IPS-NIHi7 (cell line): ENCODE results near the gene CSGALNACT2.
"Not testable (repeated sequence)": the region's sequence is repeated elsewhere in the genome, so short reads cannot be mapped to it uniquely, and the experiment has no call there.

ENCODE experiments used
- DNase-seq: peaks from one replicate; pipeline ENCODE4 v3.0.0; 2012; ENCODE audit warnings: mixed read lengths; ENCODE audit errors: extremely low spot score

CSGALNACT2 gene, protein sequence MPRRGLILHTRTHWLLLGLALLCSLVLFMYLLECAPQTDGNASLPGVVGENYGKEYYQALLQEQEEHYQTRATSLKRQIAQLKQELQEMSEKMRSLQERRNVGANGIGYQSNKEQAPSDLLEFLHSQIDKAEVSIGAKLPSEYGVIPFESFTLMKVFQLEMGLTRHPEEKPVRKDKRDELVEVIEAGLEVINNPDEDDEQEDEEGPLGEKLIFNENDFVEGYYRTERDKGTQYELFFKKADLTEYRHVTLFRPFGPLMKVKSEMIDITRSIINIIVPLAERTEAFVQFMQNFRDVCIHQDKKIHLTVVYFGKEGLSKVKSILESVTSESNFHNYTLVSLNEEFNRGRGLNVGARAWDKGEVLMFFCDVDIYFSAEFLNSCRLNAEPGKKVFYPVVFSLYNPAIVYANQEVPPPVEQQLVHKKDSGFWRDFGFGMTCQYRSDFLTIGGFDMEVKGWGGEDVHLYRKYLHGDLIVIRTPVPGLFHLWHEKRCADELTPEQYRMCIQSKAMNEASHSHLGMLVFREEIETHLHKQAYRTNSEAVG

DNA sequence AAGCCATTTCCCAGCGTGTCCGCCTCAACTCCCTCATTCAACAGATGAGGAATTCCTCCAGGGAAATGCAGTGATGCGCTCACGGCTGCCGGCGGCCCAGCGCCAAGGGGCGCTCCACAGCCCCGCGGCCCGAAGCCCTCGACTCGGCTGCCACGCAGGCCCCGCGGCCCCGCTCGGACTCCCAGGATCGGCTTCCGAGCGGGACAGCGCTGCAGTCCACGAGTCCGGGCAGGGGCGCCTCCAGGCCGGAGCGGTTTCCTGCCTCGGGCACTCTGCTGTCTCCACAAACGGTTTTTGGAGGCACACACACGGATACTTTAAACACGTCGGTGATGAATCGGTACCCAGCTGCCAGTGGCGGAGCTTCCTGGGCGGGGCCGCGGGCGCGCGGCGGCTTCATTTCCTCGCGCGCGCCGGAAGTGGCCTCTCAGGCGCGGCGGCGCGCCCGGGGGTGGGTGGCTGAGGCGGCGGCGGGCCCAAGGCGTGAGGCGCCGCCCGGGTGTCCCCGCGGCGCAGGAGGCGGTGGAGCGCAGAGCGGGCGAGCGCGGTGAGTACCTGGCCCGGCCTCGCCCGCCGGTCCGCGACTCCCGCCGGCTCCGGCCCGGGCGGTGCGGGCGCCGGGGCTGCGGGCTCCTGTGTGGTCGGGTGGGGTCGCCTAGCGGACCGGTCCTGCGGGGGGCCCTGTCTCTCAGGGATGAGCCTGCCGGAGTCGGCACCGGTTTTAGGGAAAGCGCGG lies at the start of gene CSGALNACT2:
TSS of gene CSGALNACT2 (plus strand) at position 425 of the 736 bp plus-strand sequence. CDS start 16,705 bp downstream, outside the sequence.
- peak; percentile 84 for DNase-seq

DNA sequence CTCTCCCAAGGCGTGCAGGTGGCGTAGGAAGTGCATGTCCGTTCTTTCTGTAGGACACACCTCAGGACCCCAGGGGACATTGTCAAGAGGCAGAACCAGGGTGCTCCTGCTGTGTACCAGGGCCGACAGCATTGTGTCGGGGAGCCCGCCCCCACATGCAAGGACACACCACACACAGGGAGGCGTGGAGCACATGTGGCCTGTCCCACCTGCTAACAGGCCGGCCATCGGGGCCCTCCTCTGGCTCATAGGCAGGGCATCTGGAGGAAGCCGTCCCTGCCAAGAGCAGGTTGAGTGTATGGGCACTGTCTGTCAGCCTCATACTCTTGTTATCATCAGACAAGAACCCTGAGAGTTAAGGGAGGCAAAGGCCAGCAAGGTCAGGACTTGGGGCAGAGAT lies 48.7 kb upstream of the CSGALNACT2 start:
- DNase-seq, result no peak

DNA sequence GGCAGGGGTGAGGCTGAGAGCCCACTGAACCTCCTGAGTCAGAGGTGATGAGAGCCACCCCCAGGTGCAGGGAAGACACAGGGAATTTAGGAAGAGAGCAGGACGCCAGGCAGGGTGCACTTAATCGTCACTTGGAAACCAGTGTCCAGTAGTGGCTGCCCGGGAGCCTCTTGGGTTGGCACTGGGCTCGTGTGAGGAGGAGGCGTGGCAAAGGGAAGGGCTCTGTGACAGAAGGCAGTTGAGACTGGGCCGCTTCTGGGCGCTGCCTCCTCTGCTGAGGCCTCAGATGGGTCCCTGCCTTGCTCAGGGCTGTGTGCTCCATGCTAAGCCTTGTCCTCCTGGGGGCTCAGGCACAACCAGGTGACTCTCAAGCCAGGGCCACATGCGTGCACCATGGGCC lies 48.1 kb upstream of the CSGALNACT2 start:
- no peak for DNase-seq

DNA sequence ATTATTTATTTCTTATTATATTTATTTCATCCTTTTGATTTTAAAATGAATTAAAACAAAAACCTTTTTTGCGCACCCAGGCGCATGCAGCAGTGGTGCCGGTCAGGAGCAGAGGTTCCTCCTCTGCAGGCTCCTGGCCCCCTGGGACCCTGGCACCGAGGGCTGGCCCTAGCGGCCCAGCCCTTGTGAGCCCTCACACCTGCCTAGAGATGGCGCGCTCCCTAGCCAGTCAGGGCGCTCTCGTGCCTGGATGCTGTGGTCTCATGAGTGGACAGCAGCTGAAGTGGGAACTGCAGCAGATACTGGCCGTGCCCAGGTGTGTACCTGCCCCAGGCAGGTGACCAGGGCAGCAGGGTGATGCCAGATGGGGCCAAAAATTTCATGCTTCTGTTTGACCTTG lies 47.6 kb upstream of the CSGALNACT2 start:
- DNase-seq, result no peak

DNA sequence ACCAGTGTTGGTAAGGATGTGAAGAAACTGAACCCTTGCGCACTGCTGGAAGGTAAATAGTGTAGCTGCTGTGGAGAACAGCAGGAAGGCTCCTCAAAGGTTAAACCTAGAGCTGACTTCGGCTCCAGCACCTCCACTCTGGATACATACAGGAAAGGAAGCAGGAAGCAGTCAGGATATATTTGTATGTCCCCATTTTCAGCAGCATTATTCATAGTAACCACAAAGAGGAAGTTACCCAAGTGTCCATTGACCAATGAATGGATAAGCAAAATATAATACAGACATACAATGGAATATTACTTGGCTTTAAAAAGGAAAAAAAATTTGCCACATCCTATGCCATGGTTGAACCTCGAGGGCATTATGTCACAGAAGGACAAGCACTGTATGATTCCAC lies 46.4 kb upstream of the CSGALNACT2 start:
- DNase-seq, result no peak

DNA sequence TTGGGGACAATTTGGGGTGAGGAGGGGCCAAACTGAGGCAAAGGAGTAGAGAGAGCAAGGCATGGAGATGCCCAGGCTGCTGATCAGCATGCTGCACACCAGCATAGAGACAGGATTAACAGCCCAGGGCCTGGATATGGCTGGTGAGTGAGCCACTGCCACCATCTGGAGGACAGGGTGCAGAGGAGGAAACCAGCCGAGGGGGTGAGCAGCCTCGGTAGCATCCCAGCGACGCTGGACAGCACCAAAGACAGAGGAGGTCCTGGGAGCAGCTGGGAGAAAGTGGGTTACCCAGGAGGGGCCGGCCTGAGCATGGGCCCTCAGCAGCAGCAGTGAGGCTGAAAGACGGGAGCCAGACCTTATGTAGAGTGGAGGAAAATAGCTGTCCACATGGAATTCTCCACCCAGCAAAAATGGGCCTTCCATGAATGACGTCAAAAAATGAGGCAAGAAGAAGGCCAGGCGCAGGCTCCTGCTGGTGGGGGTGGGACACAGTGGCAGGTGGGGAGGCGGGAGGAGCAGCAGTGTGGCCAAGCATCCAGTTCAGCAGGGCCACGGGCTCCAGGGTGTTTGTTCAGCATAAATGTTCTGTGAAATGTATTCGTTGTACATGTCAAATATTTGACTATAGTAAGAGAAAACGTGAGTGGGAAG lies 44.7 kb upstream of the CSGALNACT2 start:
- peak; percentile 81 for DNase-seq

DNA sequence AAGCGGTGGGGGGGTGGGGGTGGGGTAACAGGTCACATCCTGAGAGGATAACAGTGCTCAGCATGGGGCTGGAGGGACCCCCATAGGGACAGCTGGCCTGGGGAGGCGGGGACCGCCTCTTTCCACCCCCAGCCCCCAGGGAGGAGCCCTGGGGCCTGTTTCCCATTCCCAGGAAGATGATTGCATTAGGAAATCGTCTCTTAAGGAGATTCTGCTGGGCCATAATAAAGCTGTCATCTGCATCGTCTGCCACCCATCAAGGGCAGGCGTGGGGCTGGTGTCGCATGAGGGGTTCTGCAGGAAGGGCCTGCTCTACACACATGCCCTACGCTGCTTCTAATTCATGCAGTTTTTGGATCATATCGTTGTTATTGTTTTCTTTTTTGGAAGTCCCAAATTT lies 44.2 kb upstream of the CSGALNACT2 start:
- DNase-seq, result no peak

DNA sequence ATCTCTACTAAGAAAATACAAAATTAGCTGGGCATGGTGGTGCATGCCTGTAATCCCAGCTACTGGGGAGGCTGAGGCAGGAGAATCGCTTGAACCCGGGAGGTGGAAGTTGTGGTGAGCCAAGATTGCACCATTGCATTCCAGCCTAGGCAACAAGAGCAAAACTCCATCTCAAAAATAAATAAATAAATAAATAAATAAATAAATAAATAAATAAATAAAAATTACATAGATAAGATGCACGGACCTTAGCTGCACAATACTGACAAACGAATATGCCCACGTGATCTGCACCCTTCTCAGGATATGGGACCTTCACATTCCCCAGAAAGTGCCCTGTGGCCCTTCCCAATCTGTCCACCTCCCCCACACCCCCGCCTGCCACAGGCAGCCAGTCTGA lies 38.9 kb upstream of the CSGALNACT2 start:
- DNase-seq, result not testable (repeated sequence)

DNA sequence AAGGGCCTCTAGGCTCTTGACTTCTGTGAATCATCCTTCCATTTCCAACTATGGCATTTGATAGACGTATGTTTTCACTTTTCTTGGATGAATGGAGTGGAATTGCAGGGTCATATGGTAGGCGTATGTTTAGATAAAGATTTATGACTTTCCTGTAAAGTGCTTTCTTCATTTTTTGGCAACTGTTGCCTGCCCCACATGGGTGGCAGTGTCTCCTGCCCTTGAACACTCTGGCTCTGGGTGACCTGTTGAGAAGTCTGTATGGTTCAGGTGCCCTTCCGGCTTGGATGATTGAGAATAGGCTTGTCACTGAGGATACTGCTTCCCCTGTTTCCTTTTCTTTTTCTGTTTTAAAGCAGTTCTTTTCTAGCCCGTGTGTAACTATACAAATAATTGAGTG lies 38.3 kb upstream of the CSGALNACT2 start:
- no peak for DNase-seq

DNA sequence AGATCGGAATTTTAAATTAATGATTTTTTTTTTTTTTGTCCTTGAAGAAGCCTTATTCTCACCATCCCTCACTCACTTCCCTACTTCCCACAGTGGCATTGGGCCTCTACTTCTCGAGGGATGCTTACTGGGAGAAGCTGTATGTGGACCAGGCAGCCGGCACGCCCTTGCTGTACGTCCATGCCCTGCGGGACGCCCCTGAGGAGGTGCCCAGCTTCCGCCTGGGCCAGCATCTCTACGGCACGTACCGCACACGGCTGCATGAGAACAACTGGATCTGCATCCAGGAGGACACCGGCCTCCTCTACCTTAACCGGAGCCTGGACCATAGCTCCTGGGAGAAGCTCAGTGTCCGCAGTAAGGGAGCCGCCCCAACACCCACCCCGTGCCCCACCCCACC lies 37.9 kb upstream of the CSGALNACT2 start:
- DNase-seq, result no peak

DNA sequence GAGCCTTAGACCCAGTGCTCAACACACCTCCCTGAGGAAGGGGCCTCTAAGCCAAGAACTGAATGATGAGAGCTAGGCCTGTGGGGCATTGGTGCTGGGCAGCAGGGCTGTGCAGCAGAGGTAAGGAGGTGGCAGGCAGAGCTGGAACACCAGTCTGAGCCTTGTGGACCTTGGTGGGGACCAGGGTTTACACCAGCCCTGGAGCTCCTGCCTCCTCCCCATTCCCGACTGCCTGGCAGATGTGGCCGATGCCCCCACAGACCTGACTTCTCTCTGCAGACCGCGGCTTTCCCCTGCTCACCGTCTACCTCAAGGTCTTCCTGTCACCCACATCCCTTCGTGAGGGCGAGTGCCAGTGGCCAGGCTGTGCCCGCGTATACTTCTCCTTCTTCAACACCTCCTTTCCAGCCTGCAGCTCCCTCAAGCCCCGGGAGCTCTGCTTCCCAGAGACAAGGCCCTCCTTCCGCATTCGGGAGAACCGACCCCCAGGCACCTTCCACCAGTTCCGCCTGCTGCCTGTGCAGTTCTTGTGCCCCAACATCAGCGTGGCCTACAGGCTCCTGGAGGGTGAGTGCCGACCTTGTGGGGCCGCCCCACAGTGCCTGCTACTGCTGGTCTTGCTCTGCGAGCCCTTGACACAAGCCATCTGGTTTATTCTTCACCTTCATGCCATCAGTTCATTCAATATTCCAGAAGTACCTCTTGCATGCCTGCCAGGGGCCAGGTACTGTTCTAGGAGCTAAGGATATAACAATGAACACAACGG lies 36.0 kb upstream of the CSGALNACT2 start:
- DNase-seq, result no peak

DNA sequence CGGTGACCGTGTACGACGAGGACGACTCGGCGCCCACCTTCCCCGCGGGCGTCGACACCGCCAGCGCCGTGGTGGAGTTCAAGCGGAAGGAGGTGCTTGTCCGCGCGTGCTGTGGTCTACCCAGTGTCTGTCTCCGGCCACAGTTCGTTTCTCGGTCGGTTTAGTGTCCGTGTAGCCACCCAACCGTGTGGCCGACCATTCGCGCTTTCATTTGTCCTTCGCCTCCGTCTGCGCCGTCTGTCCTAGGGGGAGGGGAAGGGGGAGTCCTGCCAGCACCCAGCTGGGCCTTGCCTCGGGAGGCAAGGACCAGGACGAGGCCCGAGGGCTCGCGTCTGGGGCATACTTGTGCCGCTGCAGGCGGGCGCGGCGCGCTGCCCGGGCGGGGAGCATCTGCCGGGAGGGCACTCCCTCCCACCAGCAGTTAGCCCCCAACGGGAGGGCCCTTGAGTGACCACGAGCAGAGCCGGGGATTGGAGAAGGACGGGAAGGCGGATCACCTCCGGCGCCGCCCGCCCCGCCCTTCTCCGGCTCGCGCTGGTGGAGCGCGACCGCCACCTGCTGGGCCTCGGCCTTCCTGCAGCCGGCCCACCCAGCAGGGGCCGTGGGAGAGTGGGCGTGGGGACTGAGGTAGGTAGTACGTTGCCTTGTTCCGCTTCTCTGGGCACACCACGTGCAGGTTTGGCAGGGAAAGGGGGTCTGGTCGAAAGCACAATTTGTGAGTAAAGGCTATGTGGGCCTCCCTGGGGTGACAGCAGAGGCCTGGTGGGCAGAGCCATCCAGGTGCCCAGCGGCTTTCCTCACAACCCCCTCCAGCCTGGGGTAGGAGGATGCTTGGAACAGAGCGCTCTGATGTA lies 32.9 kb upstream of the CSGALNACT2 start:
- peak; percentile 95 for DNase-seq

DNA sequence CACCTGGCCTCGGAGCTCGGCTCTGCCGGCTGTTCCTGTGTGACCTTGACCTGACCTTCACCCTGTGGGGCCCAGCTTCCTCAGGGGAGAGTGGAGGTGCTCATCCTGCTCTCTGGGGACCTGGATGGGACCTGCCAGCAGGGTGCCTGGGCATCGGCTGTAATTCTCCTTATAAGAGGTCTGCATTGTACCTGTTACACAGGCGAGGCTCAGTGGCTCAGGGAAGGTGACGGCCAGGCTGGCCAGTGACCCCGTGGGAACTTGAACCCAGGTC lies 32.4 kb upstream of the CSGALNACT2 start:
- DNase-seq, result no peak

DNA sequence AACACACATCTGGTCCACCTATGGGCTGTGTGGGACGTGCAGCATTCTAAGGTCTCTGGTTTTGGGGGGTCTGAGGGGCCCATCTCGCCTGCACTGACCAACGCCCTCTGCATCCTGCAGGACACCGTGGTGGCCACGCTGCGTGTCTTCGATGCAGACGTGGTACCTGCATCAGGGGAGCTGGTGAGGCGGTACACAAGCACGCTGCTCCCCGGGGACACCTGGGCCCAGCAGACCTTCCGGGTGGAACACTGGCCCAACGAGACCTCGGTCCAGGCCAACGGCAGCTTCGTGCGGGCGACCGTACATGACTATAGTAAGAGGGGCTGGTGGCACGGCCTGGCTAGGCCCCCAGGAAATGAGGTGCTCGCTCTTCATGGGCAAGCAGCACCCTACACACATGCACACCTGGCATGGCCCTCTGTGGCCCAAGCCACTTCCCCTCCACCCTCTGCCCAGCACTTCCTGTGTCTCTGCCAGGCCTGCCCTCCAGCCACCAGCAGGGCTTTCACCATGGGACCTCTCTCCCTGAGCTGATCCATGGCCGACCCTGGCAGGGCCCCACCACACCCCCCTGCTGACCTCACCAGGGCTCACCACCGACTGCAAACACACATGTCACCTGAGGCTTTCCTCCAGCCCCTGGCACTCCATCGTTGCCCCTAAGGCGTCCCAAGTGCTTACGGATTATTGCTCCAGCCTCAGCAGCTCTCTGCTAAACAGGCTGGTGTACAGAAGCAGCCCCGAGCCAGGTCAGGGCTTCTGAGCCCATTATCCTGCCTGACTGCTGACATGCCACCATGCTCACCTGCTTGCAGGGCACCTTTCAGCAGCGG lies 31.8 kb upstream of the CSGALNACT2 start:
- no peak for DNase-seq

DNA sequence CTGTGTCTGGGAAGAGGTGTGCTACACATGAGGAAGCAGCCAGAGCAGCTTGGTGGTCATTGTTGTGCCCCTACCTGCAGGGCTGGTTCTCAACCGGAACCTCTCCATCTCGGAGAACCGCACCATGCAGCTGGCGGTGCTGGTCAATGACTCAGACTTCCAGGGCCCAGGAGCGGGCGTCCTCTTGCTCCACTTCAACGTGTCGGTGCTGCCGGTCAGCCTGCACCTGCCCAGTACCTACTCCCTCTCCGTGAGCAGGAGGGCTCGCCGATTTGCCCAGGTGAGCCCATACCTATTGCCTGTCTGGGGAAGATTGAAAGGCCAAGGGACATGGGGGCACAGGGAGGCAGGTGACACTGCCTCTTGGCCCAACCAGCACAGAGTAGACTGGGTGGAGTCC lies 29.3 kb upstream of the CSGALNACT2 start:
- DNase-seq, result no peak

DNA sequence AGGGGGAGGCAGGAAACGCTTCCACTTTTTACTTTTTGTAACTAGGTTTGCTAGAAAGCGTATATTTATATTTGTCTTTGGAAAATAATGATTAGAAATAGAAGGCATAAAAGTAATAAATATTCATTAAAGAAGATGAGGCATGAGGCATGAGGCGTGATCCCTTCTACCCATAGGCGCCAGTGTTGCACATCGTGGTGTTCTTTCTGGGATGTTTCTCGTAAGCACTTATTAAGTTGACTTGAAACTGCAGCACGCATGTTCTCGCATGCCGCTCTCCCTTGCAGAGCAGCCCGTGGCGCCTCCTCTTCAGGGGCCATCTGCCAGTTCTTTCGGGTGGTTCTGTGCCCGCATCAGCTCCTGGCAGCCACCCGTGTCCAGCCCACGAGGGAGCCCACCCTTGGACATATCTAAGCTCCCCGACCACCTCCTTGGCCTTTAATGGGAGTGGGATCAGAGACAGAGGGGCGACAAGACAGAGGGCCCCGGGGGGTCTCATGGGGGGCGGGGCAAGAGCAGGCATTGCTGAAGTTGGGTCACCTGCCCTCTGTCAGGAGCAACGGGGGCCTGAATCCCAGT lies 28.5 kb upstream of the CSGALNACT2 start:
- DNase-seq, result no peak

DNA sequence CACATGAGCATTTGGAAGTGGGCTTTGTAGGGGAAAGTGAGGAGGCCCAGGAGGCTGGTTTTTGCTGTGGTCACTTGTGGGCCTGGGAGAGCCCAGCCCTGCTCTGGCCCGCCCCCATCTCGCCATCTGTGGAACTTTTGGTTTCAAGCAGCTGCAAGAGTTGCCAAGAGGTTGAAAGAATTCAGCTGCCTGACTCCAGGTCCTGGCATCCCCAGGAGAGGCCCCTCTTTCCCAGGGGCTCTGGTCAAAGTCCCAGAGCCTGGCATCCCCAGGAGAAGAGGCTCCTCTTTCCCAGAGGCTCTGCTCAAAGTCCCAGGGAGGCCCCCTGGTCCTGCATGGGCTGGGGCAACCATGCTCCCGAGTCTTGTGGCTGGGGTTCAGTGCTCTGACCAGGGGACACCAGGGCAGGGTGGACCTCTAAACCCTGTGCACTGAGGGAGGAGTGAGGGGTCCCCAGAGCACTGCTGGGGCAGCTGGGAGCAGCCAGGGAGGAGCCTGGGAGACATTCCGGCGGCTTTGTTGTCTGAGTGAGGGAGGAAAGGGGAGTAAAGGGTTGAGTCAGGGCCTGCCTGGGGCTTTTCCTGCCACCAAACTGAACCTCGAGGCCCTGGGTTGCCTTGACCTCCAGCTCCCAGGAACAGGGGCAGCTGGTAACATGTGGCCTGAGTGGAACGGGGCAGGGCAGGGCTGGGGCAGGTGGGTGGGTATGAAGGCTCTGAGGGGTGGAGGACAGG lies 27.7 kb upstream of the CSGALNACT2 start:
- DNase-seq, result no peak

DNA sequence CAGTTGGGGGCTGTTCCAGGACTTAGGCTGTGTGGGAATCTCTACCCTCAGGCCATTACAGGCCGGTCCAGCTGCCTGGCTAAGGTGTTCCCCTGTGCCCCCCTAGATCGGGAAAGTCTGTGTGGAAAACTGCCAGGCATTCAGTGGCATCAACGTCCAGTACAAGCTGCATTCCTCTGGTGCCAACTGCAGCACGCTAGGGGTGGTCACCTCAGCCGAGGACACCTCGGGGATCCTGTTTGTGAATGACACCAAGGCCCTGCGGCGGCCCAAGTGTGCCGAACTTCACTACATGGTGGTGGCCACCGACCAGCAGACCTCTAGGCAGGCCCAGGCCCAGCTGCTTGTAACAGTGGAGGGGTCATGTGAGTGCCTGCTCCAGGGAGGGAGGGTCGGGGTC lies 27.1 kb upstream of the CSGALNACT2 start:
- no peak for DNase-seq
